Natural killer cell (primary cell): ENCODE data around the gene GLI3. TPM values are rescaled to one million over a fixed set of nuclear protein-coding genes. Genes with fewer than 3 reads are reported as not detected.

Experiments used
- ATAC-seq, 3 donors: fragments of 150-1000 bp in 2 of 3; fragments of 200-7000 bp in 1 of 3; cut with Tn5 transposase; 1 replicate in 1 of 3; 2 replicates in 2 of 3; pipeline ENCODE4 v1.10.0; 2021; ENCODE audit warnings: mild to moderate bottlenecking in 2 of 3, moderate library complexity in 2 of 3
- DNase-seq, 2 donors: peaks; one replicate each; pipeline versions ENCODE4 v3.0.0 to v3.0.0-alpha.2; 2013 to 2021; ENCODE audit warnings: mixed read lengths in 1 of 2
- H3K27ac ChIP-seq: one replicate; pipeline ENCODE4 v1.5.1; 2013; ENCODE audit warnings: mild to moderate bottlenecking, low read length
- H3K27me3 ChIP-seq: one replicate; pipeline ENCODE4 v1.6.1; 2013; ENCODE audit warnings: low read length; ENCODE audit not compliant: control insufficient read depth, insufficient read depth
- H3K36me3 ChIP-seq: one replicate; pipeline ENCODE4 v1.6.1; 2013; ENCODE audit warnings: low read length; ENCODE audit not compliant: control insufficient read depth, insufficient read depth
- H3K4me1 ChIP-seq: one replicate; pipeline ENCODE4 v1.6.1; 2013; ENCODE audit warnings: low read length; ENCODE audit not compliant: control insufficient read depth, insufficient read depth
- H3K4me3 ChIP-seq: one replicate; pipeline ENCODE4 v1.5.1; 2013; ENCODE audit warnings: low read length
- H3K9me3 ChIP-seq: one replicate; pipeline ENCODE4 v1.6.1; 2013; ENCODE audit warnings: low read length; ENCODE audit not compliant: control insufficient read depth, insufficient read depth
- H3K27ac Mint-ChIP-seq, 2 donors: one replicate each; pipeline ENCODE4 v1.8.0; 2022; ENCODE audit warnings: mild to moderate bottlenecking in 2 of 2, mixed read lengths in 2 of 2, moderate library complexity in 1 of 2
- H3K27me3 Mint-ChIP-seq, 2 donors: one replicate each; pipeline ENCODE4 v1.8.0; 2022; ENCODE audit warnings: low read depth in 2 of 2, mixed read lengths in 2 of 2
- H3K36me3 Mint-ChIP-seq: one replicate; pipeline ENCODE4 v1.8.0; 2022; ENCODE audit warnings: mixed read lengths
- H3K4me1 Mint-ChIP-seq, 2 donors: one replicate each; pipeline ENCODE4 v1.8.0; 2022; ENCODE audit warnings: mixed read lengths in 2 of 2
- H3K4me3 Mint-ChIP-seq: one replicate; pipeline ENCODE4 v1.8.0; 2022; ENCODE audit warnings: mild to moderate bottlenecking, moderate library complexity, mixed read lengths
- H3K9me3 Mint-ChIP-seq, 2 donors: one replicate each; pipeline ENCODE4 v1.8.0; 2022; ENCODE audit warnings: mixed read lengths in 2 of 2
- WGBS: methylation state at CpG from one replicate; pipeline ENCODE4 v1.1.7; 2013; ENCODE audit warnings: missing lambda C conversion rate; ENCODE audit not compliant: insufficient coverage; 5-methylcytosine and 5-hydroxymethylcytosine counted together
- intact Hi-C: fragments of 100-400 bp; cut with micrococcal nuclease; formaldehyde crosslinking; loops from one replicate; pipeline ENCODE4 v1.14.2; 2022
- total RNA-seq, 4 donors: library from RNA; stranded (reverse); fragments of 120-200 nt in 1 of 4; gene quantifications; one replicate each; pipeline versions ENCODE4 v1.2.3 to v1.2.4, GENCODE V29; 2013 to 2022
- TF ChIP-seq, protein P1 (sequence below): fragments of 200-600 bp; IDR thresholded peaks from one replicate; pipeline ENCODE4 v1.8.0; 2022; ENCODE audit warnings: antibody characterized with exemption

GLI3 gene
- total RNA-seq, 3 donors from 2014 or later (not counting 1 experiment from before 2014, with no cell fraction given), result 2.9 to 4.7 (median 3.1) TPM

DNA sequence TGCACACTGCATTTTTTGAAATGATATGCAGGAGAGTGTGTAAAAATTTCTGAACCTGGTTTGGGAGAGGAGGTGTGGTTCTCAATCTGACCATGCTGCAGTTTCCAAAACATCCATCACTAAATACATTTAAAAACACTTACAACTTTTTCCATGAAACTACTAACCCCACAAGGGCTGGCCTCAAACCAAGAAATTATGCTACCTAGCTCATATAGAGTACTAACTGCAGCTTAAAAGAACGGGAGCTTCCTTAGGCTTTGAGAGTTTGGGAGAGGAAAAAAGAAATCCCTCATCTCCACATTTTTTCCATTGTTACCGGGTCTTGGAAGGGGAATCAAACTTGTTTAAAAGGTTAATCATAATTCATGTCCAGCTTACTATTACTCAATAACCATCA is 214.2 kb downstream of the GLI3 start:
- TF ChIP-seq, protein P1, sequence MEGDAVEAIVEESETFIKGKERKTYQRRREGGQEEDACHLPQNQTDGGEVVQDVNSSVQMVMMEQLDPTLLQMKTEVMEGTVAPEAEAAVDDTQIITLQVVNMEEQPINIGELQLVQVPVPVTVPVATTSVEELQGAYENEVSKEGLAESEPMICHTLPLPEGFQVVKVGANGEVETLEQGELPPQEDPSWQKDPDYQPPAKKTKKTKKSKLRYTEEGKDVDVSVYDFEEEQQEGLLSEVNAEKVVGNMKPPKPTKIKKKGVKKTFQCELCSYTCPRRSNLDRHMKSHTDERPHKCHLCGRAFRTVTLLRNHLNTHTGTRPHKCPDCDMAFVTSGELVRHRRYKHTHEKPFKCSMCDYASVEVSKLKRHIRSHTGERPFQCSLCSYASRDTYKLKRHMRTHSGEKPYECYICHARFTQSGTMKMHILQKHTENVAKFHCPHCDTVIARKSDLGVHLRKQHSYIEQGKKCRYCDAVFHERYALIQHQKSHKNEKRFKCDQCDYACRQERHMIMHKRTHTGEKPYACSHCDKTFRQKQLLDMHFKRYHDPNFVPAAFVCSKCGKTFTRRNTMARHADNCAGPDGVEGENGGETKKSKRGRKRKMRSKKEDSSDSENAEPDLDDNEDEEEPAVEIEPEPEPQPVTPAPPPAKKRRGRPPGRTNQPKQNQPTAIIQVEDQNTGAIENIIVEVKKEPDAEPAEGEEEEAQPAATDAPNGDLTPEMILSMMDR, result no peak
- H3K4me3 Mint-ChIP-seq, result no peak overlapping the region
- no peaks in the 10 kb centered on the region for H3K9me3 ChIP-seq
- no peaks in the 10 kb centered on the region for H3K36me3 Mint-ChIP-seq
- ATAC-seq (no peak), DNase-seq (no peak)
- H3K27me3 Mint-ChIP-seq, result peaks cover 0 to 7% of the 10 kb centered on the region in 2 donors
- intact Hi-C loops, result no loop called here
- H3K4me1 Mint-ChIP-seq, result peaks cover under 1 to 2% of the 10 kb centered on the region in 2 donors
- H3K36me3 ChIP-seq, result no peaks in the 10 kb centered on the region
- H3K27me3 ChIP-seq, result no peaks in the 10 kb centered on the region
- H3K9me3 Mint-ChIP-seq, result no peaks in the 10 kb centered on the region
- H3K4me3 ChIP-seq, result no peak overlapping the region
- H3K27ac Mint-ChIP-seq, result no peak overlapping the region
- no peak overlapping the region for H3K27ac ChIP-seq
- WGBS, result no CpG with 5 or more reads among the region's 2 CpGs
- no peaks in the 10 kb centered on the region for H3K4me1 ChIP-seq

DNA sequence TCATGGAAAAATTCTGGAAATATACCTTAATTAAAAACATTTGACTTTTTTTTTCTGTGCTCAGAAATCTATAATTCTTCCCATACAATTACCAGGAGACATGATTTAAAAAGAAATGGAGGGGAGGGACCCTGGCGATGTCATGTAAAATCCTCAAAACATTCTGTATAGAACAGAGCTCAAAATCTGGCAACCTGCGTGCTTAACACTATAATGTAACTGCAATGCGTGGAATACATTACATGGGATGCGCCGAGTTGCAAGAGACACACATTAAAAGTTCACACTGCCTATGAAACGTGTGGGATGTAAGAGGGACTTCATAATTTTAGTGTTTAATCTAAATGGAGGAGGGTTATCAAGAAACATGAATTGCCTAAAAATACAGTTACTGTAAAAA is 215.0 kb downstream of the GLI3 start:
- intact Hi-C loops, result no loop called here
- H3K36me3 Mint-ChIP-seq, result no peaks in the 10 kb centered on the region
- H3K27me3 ChIP-seq, result no peaks in the 10 kb centered on the region
- no peak overlapping the region for H3K4me3 Mint-ChIP-seq
- no peaks in the 10 kb centered on the region for H3K9me3 Mint-ChIP-seq
- H3K27me3 Mint-ChIP-seq, result peaks cover 0 to 7% of the 10 kb centered on the region in 2 donors
- H3K4me1 Mint-ChIP-seq, result peaks cover 6 to 7% of the 10 kb centered on the region in 2 donors
- no peak overlapping the region for H3K27ac Mint-ChIP-seq
- H3K27ac ChIP-seq, result no peak overlapping the region
- H3K36me3 ChIP-seq, result no peaks in the 10 kb centered on the region
- TF ChIP-seq, protein P1, result no peak
- no peaks in the 10 kb centered on the region for H3K4me1 ChIP-seq
- no peaks in the 10 kb centered on the region for H3K9me3 ChIP-seq
- WGBS, result 82% methylated on average over 6 of the region's 6 CpGs
- ATAC-seq, result no peak
- no peak overlapping the region for H3K4me3 ChIP-seq
- DNase-seq, result no peak

DNA sequence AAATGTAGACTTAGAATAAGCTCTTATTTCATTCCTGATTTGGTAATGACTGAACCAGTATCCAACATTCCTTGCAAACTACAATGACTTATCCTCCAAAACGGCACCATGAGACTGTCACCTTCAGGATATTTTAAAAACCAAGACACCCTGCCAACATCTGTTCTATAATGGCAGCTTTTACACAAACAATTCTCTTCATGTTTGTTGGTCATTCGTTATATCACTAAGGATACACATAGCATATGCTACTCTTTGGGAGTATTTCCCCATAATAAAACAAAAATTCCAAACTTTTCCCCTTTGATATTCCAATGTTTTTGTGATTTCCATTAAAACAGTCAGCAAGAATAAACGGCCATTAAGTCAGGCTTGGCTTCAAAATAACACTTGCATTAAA is 215.4 kb downstream of the GLI3 start:
- H3K4me3 Mint-ChIP-seq, result no peak overlapping the region
- H3K4me1 ChIP-seq, result no peaks in the 10 kb centered on the region
- no peak overlapping the region for H3K4me3 ChIP-seq
- H3K9me3 Mint-ChIP-seq, result no peaks in the 10 kb centered on the region
- peaks cover 0 to 7% of the 10 kb centered on the region in 2 donors for H3K27me3 Mint-ChIP-seq
- no peaks in the 10 kb centered on the region for H3K36me3 Mint-ChIP-seq
- TF ChIP-seq, protein P1, result no peak
- no peak overlapping the region for H3K27ac ChIP-seq
- H3K4me1 Mint-ChIP-seq, result peaks cover 6 to 7% of the 10 kb centered on the region in 2 donors
- H3K27me3 ChIP-seq, result no peaks in the 10 kb centered on the region
- DNase-seq, result no peak
- H3K36me3 ChIP-seq, result no peaks in the 10 kb centered on the region
- ATAC-seq, result no peak
- WGBS, result 88% methylated on average over 2 of the region's 3 CpGs
- H3K9me3 ChIP-seq, result no peaks in the 10 kb centered on the region
- intact Hi-C loops, result no loop called here
- no peak overlapping the region for H3K27ac Mint-ChIP-seq

DNA sequence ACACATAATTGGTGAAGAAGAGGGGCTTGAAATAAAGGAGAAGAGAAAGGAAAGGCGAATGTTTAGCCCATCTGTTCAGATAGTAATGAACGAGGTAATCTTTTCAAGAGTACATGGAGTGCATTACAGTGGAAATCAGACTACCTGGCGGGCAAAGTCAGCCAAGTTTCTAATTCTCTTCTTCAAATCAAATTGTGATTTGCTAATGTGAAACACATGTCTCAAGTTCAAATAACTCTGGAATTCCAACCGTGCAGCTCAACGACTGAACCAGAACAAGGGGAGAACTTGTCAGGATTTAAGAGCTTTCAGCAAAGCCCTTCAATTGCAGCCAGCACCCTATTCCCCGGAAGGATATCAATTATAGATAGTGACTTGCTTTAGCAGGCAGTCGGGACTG is 216.9 kb downstream of the GLI3 start:
- TF ChIP-seq, protein P1, result no peak
- no peaks in the 10 kb centered on the region for H3K36me3 Mint-ChIP-seq
- H3K9me3 ChIP-seq, result no peaks in the 10 kb centered on the region
- no peak for ATAC-seq
- H3K27me3 ChIP-seq, result no peaks in the 10 kb centered on the region
- no peak overlapping the region for H3K4me3 Mint-ChIP-seq
- H3K36me3 ChIP-seq, result no peaks in the 10 kb centered on the region
- no peak overlapping the region for H3K4me3 ChIP-seq
- H3K27ac Mint-ChIP-seq, result no peak overlapping the region
- intact Hi-C loops, result no loop called here
- DNase-seq, result no peak
- peaks cover 6 to 7% of the 10 kb centered on the region in 2 donors for H3K4me1 Mint-ChIP-seq
- no peak overlapping the region for H3K27ac ChIP-seq
- H3K9me3 Mint-ChIP-seq, result no peaks in the 10 kb centered on the region
- H3K4me1 ChIP-seq, result no peaks in the 10 kb centered on the region
- H3K27me3 Mint-ChIP-seq, result peaks cover 0 to 7% of the 10 kb centered on the region in 2 donors
- WGBS, result 89% methylated on average over 6 of the region's 7 CpGs
